HepG2 (cell line): ENCODE data around the gene MTUS2. TPM values are rescaled to one million over a fixed set of nuclear protein-coding genes. Genes with fewer than 3 reads are reported as not detected.
A peak's percentile ranks its signal among the peaks of the same experiment; 100 is the strongest.

Source experiments
- ATAC-seq: fragments of 200-7000 bp; cut with Tn5 transposase; 3 replicates; pipeline ENCODE4 v1.9.1; 2020; ENCODE audit warnings: mild to moderate bottlenecking, moderate library complexity
- BruUV-seq: library from RNA; stranded (reverse); fragments of 400-500 nt; replicated peaks from 2 replicates; lab custom pipeline; 2021; lab: Mats Ljungman, UMichigan
- CTCF ChIA-PET: fragments of 300-600 bp; formaldehyde crosslinking; extraction: SDS; loops from one replicate; lab custom pipeline; 2021; ENCODE audit warnings: low total read pairs, inconsistent platforms, low intra/inter-chr PET ratio; lab: Yijun Ruan, JAX
- POLR2A ChIA-PET: fragments of 350-600 bp; sonication (Branson Sonifier 250); formaldehyde crosslinking; loops from one replicate; lab custom pipeline; 2020; ENCODE audit warnings: antibody characterized with exemption, inconsistent platforms; lab: Yijun Ruan, JAX
- DNase-seq: peaks from one replicate; pipeline ENCODE4 v3.0.0-alpha.2; 2015; ENCODE audit warnings: low spot score
- FAIRE-seq: peaks from 3 replicates; lab custom pipeline; 2011; peaks lifted over from hg19 to GRCh38; lab: Jason Lieb, UNC
- H2AFZ ChIP-seq: one replicate; pipeline ENCODE4 v1.6.1; 2011; ENCODE audit warnings: low read length, inconsistent platforms
- H3K27ac ChIP-seq: fragments of 300-600 bp; 3 replicates; pipeline ENCODE4 v1.8.0; 2011; ENCODE audit warnings: mixed run types, mild to moderate bottlenecking, mixed read lengths, low read length, inconsistent platforms; ENCODE audit not compliant: insufficient read depth; ENCODE audit errors: extremely low read length
- H3K27me3 ChIP-seq, 2 experiments: fragments of 200-600 bp in 1 of 2; 2 replicates in 1 of 2; 3 replicates in 1 of 2; pipeline versions ENCODE4 v1.6.0 to v1.8.0; 2011; ENCODE audit warnings: low read length in 2 of 2, mild to moderate bottlenecking in 2 of 2, moderate library complexity in 2 of 2, inconsistent platforms in 1 of 2; ENCODE audit not compliant: insufficient read depth in 2 of 2, control insufficient read depth in 1 of 2
- H3K36me3 ChIP-seq, 2 experiments: fragments of 200-600 bp in 1 of 2; replicated peaks in 1 of 2; 2 replicates in 1 of 2; 3 replicates in 1 of 2; pipeline versions ENCODE4 v1.5.1 to v1.8.0; 2011; ENCODE audit warnings: low read length in 2 of 2, inconsistent platforms in 1 of 2; ENCODE audit not compliant: insufficient read depth in 2 of 2, control insufficient read depth in 1 of 2
- H3K4me1 ChIP-seq: 2 replicates; pipeline ENCODE4 v1.5.1; 2012; ENCODE audit warnings: low read length, inconsistent platforms; ENCODE audit not compliant: insufficient read depth
- H3K4me2 ChIP-seq: 2 replicates; pipeline ENCODE4 v1.6.0; 2011; ENCODE audit warnings: low read depth, low read length, inconsistent platforms
- H3K4me3 ChIP-seq, 3 experiments: fragments of 200-600 bp in 1 of 3; sonication (generic), shearing (Covaris generic) in 1 of 3; replicated peaks in 1 of 3; 2 replicates each; pipeline ENCODE4 v1.5.1; 2011 to 2016; ENCODE audit warnings: low read length in 3 of 3, inconsistent platforms in 2 of 3, low read depth in 2 of 3, mild to moderate bottlenecking in 2 of 3, control low read depth in 1 of 3, mixed read lengths in 1 of 3; ENCODE audit not compliant: insufficient read depth in 1 of 3
- H3K79me2 ChIP-seq: one replicate; pipeline ENCODE4 v1.6.1; 2011; ENCODE audit warnings: low read length, inconsistent platforms; ENCODE audit not compliant: insufficient read depth
- H3K9ac ChIP-seq: 2 replicates; pipeline ENCODE4 v1.6.0; 2011; ENCODE audit warnings: mild to moderate bottlenecking, low read depth, low read length, inconsistent platforms; ENCODE audit not compliant: insufficient read depth
- H3K9me3 ChIP-seq: 2 replicates; pipeline ENCODE4 v1.5.1; 2012; ENCODE audit warnings: mild to moderate bottlenecking, low read length
- H4K20me1 ChIP-seq: 2 replicates; pipeline ENCODE4 v1.6.0; 2011; ENCODE audit warnings: inconsistent platforms, mild to moderate bottlenecking, low read length, moderate library complexity; ENCODE audit not compliant: insufficient read depth
- ATM ChIP-seq: fragments of 450-650 bp; IDR thresholded peaks from 2 replicates; pipeline ENCODE4 v1.7.1; 2017; ENCODE audit warnings: mild to moderate bottlenecking, borderline replicate concordance
- CTCF ChIP-seq: sonication (generic); formaldehyde crosslinking; IDR thresholded peaks from 2 replicates; pipeline ENCODE4 v1.5.0; 2020; ENCODE audit warnings: mild to moderate bottlenecking, missing genetic modification reagents, moderate library complexity
- GPBP1L1 ChIP-seq: sonication (generic); formaldehyde crosslinking; IDR thresholded peaks from 2 replicates; pipeline ENCODE4 v1.5.0; 2020; ENCODE audit warnings: mild to moderate bottlenecking, missing genetic modification reagents
- HMGXB4 ChIP-seq, 2 experiments: sonication (generic) in 1 of 2; formaldehyde crosslinking in 1 of 2; IDR thresholded peaks; 2 replicates each; pipeline versions ENCODE4 v1.4.0 to v1.6.1; 2018 to 2020; ENCODE audit warnings: missing genetic modification reagents in 2 of 2, borderline replicate concordance in 1 of 2, low read depth in 1 of 2, mild to moderate bottlenecking in 1 of 2, missing biosample characterization in 1 of 2
- RAD21 ChIP-seq: fragments of 450-650 bp; formaldehyde crosslinking; IDR thresholded peaks from 2 replicates; pipeline ENCODE4 v1.5.0; 2020; ENCODE audit warnings: mild to moderate bottlenecking
- STAG1 ChIP-seq: sonication (generic); formaldehyde crosslinking; IDR thresholded peaks from 2 replicates; pipeline ENCODE4 v1.4.0; 2020; ENCODE audit warnings: missing genetic modification reagents
- ZNF101 ChIP-seq: sonication (generic); formaldehyde crosslinking; IDR thresholded peaks from 2 replicates; pipeline ENCODE4 v1.4.0; 2020; ENCODE audit warnings: mild to moderate bottlenecking, low read depth, missing genetic modification reagents, borderline replicate concordance
- ZNF20 ChIP-seq: sonication (generic); formaldehyde crosslinking; IDR thresholded peaks from 2 replicates; pipeline ENCODE4 v1.4.0; 2020; ENCODE audit warnings: mild to moderate bottlenecking, moderate library complexity, missing genetic modification reagents
- ZNF83 ChIP-seq: sonication (generic); formaldehyde crosslinking; IDR thresholded peaks from 2 replicates; pipeline ENCODE4 v1.4.0; 2020; ENCODE audit warnings: missing genetic modification reagents, mild to moderate bottlenecking, borderline replicate concordance
- WGBS: methylation state at CpG from one replicate; pipeline ENCODE4 v1.1.6; 2017; ENCODE audit warnings: low lambda C conversion rate; 5-methylcytosine and 5-hydroxymethylcytosine counted together
- in situ Hi-C: cut with HindIII; loops from 2 replicates; pipeline ENCODE4 v1.10.0; 2017; ENCODE audit warnings: low pct_unique_long_range_greater_than_20kb; ENCODE audit not compliant: extremely low pct_ligation_motif_present
- intact Hi-C: fragments of 100-400 bp; cut with micrococcal nuclease; formaldehyde crosslinking; loops from one replicate; pipeline ENCODE4 v1.10.0; 2022; ENCODE audit not compliant: unreplicated experiment
- polyA plus RNA-seq, 8 experiments: library from polyadenylated mRNA; depleted of rRNA in 3 of 8; stranded (reverse) in 7 of 8; unstranded in 1 of 8; fragments of >200 nt; fragmentation: Illumina TruSeq in 4 of 8; extraction: Trizol in 4 of 8; gene quantifications; 2 replicates each; pipeline versions ENCODE4 v1.2.1 to v1.2.3, GENCODE V29; 2011 to 2016; ENCODE audit warnings: low read depth in 4 of 8, missing spikeins in 1 of 8, mixed read lengths in 1 of 8; ENCODE audit not compliant: insufficient read depth in 1 of 8
- total RNA-seq, 5 experiments: library from RNA; depleted of rRNA; stranded (reverse); fragments of >200 nt; fragmentation: Illumina TruSeq; extraction: Trizol; gene quantifications; 2 replicates each; pipeline ENCODE4 v1.2.3, GENCODE V29; 2016; ENCODE audit warnings: low read depth in 1 of 5
- TF ChIP-seq, protein P1 (sequence below): sonication (generic); formaldehyde crosslinking; IDR thresholded peaks from 2 replicates; pipeline ENCODE4 v1.4.0; 2020; ENCODE audit warnings: mild to moderate bottlenecking, low read depth, missing genetic modification reagents
- TF ChIP-seq, protein P2 (sequence below): sonication (generic); formaldehyde crosslinking; IDR thresholded peaks from 2 replicates; pipeline ENCODE4 v1.5.0; 2020; ENCODE audit warnings: missing genetic modification reagents

Gene MTUS2
- total and polyA plus RNA-seq, 2 of the 13 experiments (the other 11 are each of a cell fraction or from before 2014, with no cell fraction given): not detected

- TF ChIP-seq, protein P1, sequence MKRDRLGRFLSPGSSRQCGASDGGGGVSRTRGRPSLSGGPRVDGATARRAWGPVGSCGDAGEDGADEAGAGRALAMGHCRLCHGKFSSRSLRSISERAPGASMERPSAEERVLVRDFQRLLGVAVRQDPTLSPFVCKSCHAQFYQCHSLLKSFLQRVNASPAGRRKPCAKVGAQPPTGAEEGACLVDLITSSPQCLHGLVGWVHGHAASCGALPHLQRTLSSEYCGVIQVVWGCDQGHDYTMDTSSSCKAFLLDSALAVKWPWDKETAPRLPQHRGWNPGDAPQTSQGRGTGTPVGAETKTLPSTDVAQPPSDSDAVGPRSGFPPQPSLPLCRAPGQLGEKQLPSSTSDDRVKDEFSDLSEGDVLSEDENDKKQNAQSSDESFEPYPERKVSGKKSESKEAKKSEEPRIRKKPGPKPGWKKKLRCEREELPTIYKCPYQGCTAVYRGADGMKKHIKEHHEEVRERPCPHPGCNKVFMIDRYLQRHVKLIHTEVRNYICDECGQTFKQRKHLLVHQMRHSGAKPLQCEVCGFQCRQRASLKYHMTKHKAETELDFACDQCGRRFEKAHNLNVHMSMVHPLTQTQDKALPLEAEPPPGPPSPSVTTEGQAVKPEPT (CRISPR knock-in tag): no peak
- TF ChIP-seq ZNF101 (CRISPR knock-in tag): no peak
- TF ChIP-seq HMGXB4 (CRISPR knock-in tag; IDR thresholded peaks at IDR 0.05; ENCODE audit: borderline replicate concordance in 1 of 2, low read depth in 1 of 2): no peak
- no peak for TF ChIP-seq GPBP1L1
Measured at GRCh38 chr13:28796938-28797257, 23.2 kb upstream of the MTUS2 start (continued).

GRCh38 chr13:28805193-28805819, 14.8 kb upstream of the MTUS2 start:
- ChIA-PET POLR2A (no interaction called here), CTCF (interaction anchor here (2.4 kb wide), 1 partner anchor 558 kb away, joined by 7 read pairs; no protein-coding TSS in a partner anchor)
- intact Hi-C loops (loop anchor here (1.0 kb wide), 2 partner anchors 558 to 564 kb away; no protein-coding TSS in a partner anchor), in situ Hi-C loops (loop anchor here (10.0 to 25.0 kb wide), 2 partner anchors 559 to 907 kb away; no protein-coding TSS in a partner anchor)
- Histone ChIP-seq H3K27me3 (no peaks in the 10 kb centered on the region; a peak in 1 of 5 replicates), H3K4me2 (no peak overlapping the region), H3K4me3 (no peak overlapping the region), H2AFZ (no peak overlapping the region), H4K20me1 (no peaks in the 10 kb centered on the region), H3K9ac (no peak overlapping the region), H3K4me1 (no peaks in the 10 kb centered on the region), H3K79me2 (no peaks in the 10 kb centered on the region), H3K27ac (no peak overlapping the region), H3K9me3 (peaks cover 23% of the 10 kb centered on the region), H3K36me3 (no peaks in the 10 kb centered on the region)
- no TSS peak for BruUV-seq
- ATAC-seq: peak; percentile 85
- WGBS: 12% methylated on average over 11 of the region's 11 CpGs
- DNase-seq: no peak
- TF ChIP-seq, protein P2, sequence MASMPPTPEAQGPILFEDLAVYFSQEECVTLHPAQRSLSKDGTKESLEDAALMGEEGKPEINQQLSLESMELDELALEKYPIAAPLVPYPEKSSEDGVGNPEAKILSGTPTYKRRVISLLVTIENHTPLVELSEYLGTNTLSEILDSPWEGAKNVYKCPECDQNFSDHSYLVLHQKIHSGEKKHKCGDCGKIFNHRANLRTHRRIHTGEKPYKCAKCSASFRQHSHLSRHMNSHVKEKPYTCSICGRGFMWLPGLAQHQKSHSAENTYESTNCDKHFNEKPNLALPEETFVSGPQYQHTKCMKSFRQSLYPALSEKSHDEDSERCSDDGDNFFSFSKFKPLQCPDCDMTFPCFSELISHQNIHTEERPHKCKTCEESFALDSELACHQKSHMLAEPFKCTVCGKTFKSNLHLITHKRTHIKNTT: no peak
- TF ChIP-seq ATM (no peak), ZNF20 (CRISPR knock-in tag) (no peak), CTCF (peak; percentile 71), ZNF83 (CRISPR knock-in tag) (no peak), STAG1 (peak; percentile 42; the same call in 1 of the 2 replicates), RAD21 (CRISPR knock-in tag) (0 out of 2 replicates have a peak, but pooled peaks have one; percentile 28)
- no peak for FAIRE-seq
